H1 (cell line): Measurements from ENCODE around the gene TBRG4. TPM values are rescaled to one million over a fixed set of nuclear protein-coding genes. Genes with fewer than 3 reads are reported as not detected.

Experiments
- CTCF ChIA-PET: fragments of 300-600 bp; sonication (Branson Sonifier 250); formaldehyde crosslinking; loops from one replicate; lab custom pipeline; 2021; ENCODE audit not compliant: partially characterized antibody; lab: Charles Lee
- POLR2A ChIA-PET: fragments of 300-600 bp; sonication (Branson Sonifier 250); formaldehyde crosslinking; loops from one replicate; lab custom pipeline; 2021; ENCODE audit warnings: inconsistent platforms; ENCODE audit not compliant: partially characterized antibody; lab: Charles Lee
- DNase-seq, 2 experiments: peaks; one replicate each; pipeline versions ENCODE4 v3.0.0 to v3.0.0-alpha.2; 2010 to 2022; ENCODE audit warnings: low spot score in 2 of 2, low read depth in 1 of 2, mixed read lengths in 1 of 2
- FAIRE-seq: peaks from 2 replicates; lab custom pipeline; 2011; peaks lifted over from hg19 to GRCh38; lab: Jason Lieb, UNC
- H2AFZ ChIP-seq: 2 replicates; pipeline ENCODE4 v1.8.1; 2012; ENCODE audit warnings: low read length, inconsistent platforms
- H2AK5ac ChIP-seq: 2 replicates; pipeline ENCODE4 v1.6.1; 2013; ENCODE audit warnings: low read depth, low read length
- H2BK120ac ChIP-seq: replicated peaks from 2 replicates; pipeline ENCODE3; 2013; ENCODE audit warnings: low read depth, low read length, inconsistent platforms
- H2BK12ac ChIP-seq: 2 replicates; pipeline ENCODE4 v1.6.1; 2013; ENCODE audit warnings: low read depth, low read length
- H2BK15ac ChIP-seq: 2 replicates; pipeline ENCODE4 v1.6.1; 2013; ENCODE audit warnings: low read length
- H2BK20ac ChIP-seq: 2 replicates; pipeline ENCODE4 v1.6.1; 2013; ENCODE audit warnings: low read length
- H2BK5ac ChIP-seq: 2 replicates; pipeline ENCODE4 v1.6.1; 2013; ENCODE audit warnings: low read depth, low read length
- H3K14ac ChIP-seq: 2 replicates; pipeline ENCODE4 v1.6.1; 2013; ENCODE audit warnings: inconsistent platforms; ENCODE audit not compliant: insufficient read length
- H3K18ac ChIP-seq: 2 replicates; pipeline ENCODE4 v1.6.1; 2013; ENCODE audit warnings: low read length; ENCODE audit errors: extremely low read depth
- H3K23ac ChIP-seq: 2 replicates; pipeline ENCODE4 v1.6.1; 2013; ENCODE audit warnings: inconsistent platforms; ENCODE audit not compliant: insufficient read length
- H3K23me2 ChIP-seq: 2 replicates; pipeline ENCODE4 v1.6.1; 2013; ENCODE audit warnings: low read depth, low read length
- H3K27ac ChIP-seq: 2 replicates; pipeline ENCODE4 v1.6.1; 2011; ENCODE audit warnings: low read depth, low read length, inconsistent platforms
- H3K27me3 ChIP-seq, 4 experiments: replicated peaks in 1 of 4; 1 replicate in 1 of 4; 2 replicates in 3 of 4; pipeline versions ENCODE4 v1.6.1 to v1.8.1; 2011 to 2013; ENCODE audit warnings: low read length in 3 of 4, mild to moderate bottlenecking in 3 of 4, inconsistent platforms in 2 of 4, mixed read lengths in 2 of 4, moderate library complexity in 1 of 4; ENCODE audit not compliant: control insufficient read depth in 3 of 4, insufficient read depth in 3 of 4; ENCODE audit errors: extremely low read depth in 1 of 4
- H3K36me3 ChIP-seq, 4 experiments: 2 replicates each; pipeline versions ENCODE4 v1.6.1 to v1.8.1; 2011 to 2013; ENCODE audit warnings: mild to moderate bottlenecking in 4 of 4, low read length in 3 of 4, moderate library complexity in 2 of 4, control low read depth in 1 of 4, inconsistent platforms in 1 of 4; ENCODE audit not compliant: insufficient read depth in 4 of 4, control insufficient read depth in 2 of 4
- H3K4ac ChIP-seq: replicated peaks from 2 replicates; pipeline ENCODE3; 2013; ENCODE audit warnings: low read length, low read depth, mixed read lengths, inconsistent platforms; ENCODE audit not compliant: insufficient read length
- H3K4me1 ChIP-seq, 4 experiments: replicated peaks in 1 of 4; 1 replicate in 1 of 4; 2 replicates in 3 of 4; pipeline versions ENCODE4 v1.6.1 to v1.8.1; 2011 to 2013; ENCODE audit warnings: low read length in 3 of 4, inconsistent platforms in 2 of 4, mixed read lengths in 1 of 4; ENCODE audit not compliant: insufficient read depth in 4 of 4, control insufficient read depth in 3 of 4
- H3K4me2 ChIP-seq, 2 experiments: 2 replicates each; pipeline versions ENCODE4 v1.6.1 to v1.8.1; 2011 to 2013; ENCODE audit warnings: low read depth in 2 of 2, low read length in 2 of 2, control low read depth in 1 of 2, inconsistent platforms in 1 of 2, mild to moderate bottlenecking in 1 of 2; ENCODE audit not compliant: insufficient read depth in 1 of 2
- H3K4me3 ChIP-seq, 4 experiments: fragments of 200-600, 300-600 bp in 1 of 4; sonication (generic), shearing (Covaris generic), sonication (Bioruptor Twin) in 1 of 4; 2 replicates each; pipeline versions ENCODE4 v1.5.1 to v1.8.1; 2011 to 2016; ENCODE audit warnings: low read length in 4 of 4, low read depth in 3 of 4, control low read depth in 2 of 4, inconsistent platforms in 2 of 4, mild to moderate bottlenecking in 2 of 4, mixed read lengths in 1 of 4, moderate library complexity in 1 of 4; ENCODE audit not compliant: insufficient read depth in 2 of 4; ENCODE audit errors: extremely low read depth in 1 of 4
- H3K56ac ChIP-seq: replicated peaks from 2 replicates; pipeline ENCODE3; 2013; ENCODE audit warnings: low read depth, mild to moderate bottlenecking, mixed read lengths, low read length, inconsistent platforms; ENCODE audit not compliant: insufficient read length
- H3K79me1 ChIP-seq: 2 replicates; pipeline ENCODE4 v1.6.1; 2013; ENCODE audit warnings: low read depth, low read length, control low read depth
- H3K79me2 ChIP-seq, 2 experiments: 2 replicates each; pipeline versions ENCODE4 v1.6.1 to v1.8.1; 2012 to 2013; ENCODE audit warnings: low read length in 2 of 2, mild to moderate bottlenecking in 2 of 2, inconsistent platforms in 1 of 2; ENCODE audit not compliant: insufficient read depth in 2 of 2, control insufficient read depth in 1 of 2
- H3K9ac ChIP-seq, 4 experiments: replicated peaks in 1 of 4; 1 replicate in 1 of 4; 2 replicates in 3 of 4; pipeline versions ENCODE4 v1.6.1 to v1.8.1; 2011 to 2013; ENCODE audit warnings: low read depth in 3 of 4, low read length in 3 of 4, control low read depth in 2 of 4, mild to moderate bottlenecking in 2 of 4, moderate library complexity in 2 of 4, inconsistent platforms in 1 of 4; ENCODE audit errors: extremely low read depth in 1 of 4
- H3K9me3 ChIP-seq, 2 experiments: 2 replicates each; pipeline versions ENCODE4 v1.6.1 to v1.8.1; 2012 to 2013; ENCODE audit warnings: mild to moderate bottlenecking in 2 of 2, moderate library complexity in 2 of 2, control low read depth in 1 of 2, inconsistent platforms in 1 of 2, low read depth in 1 of 2, low read length in 1 of 2, mixed read lengths in 1 of 2; ENCODE audit not compliant: insufficient read depth in 2 of 2
- H4K20me1 ChIP-seq, 2 experiments: replicated peaks in 1 of 2; 2 replicates each; pipeline versions ENCODE3 to v1.8.1; 2011 to 2013; ENCODE audit warnings: inconsistent platforms in 2 of 2, low read length in 2 of 2, mild to moderate bottlenecking in 1 of 2; ENCODE audit not compliant: insufficient read depth in 2 of 2, control insufficient read depth in 1 of 2
- H4K5ac ChIP-seq: 2 replicates; pipeline ENCODE4 v1.6.1; 2013; ENCODE audit warnings: low read length, low read depth, mixed read lengths, inconsistent platforms; ENCODE audit not compliant: insufficient read length
- H4K8ac ChIP-seq: 2 replicates; pipeline ENCODE4 v1.8.0; 2013; ENCODE audit warnings: mild to moderate bottlenecking, moderate library complexity, low read length, inconsistent platforms; ENCODE audit not compliant: insufficient read depth; ENCODE audit errors: extremely low read depth
- H4K91ac ChIP-seq: replicated peaks from 2 replicates; pipeline ENCODE3; 2013; ENCODE audit warnings: low read length, mixed read lengths, inconsistent platforms; ENCODE audit not compliant: insufficient read length
- ATF2 ChIP-seq: IDR thresholded peaks from 2 replicates; pipeline ENCODE4 v1.6.1; 2012; ENCODE audit warnings: low read length, inconsistent platforms
- NANOG ChIP-seq: IDR thresholded peaks from 2 replicates; pipeline ENCODE4 v1.6.1; 2011; ENCODE audit warnings: low read length, low read depth, mild to moderate bottlenecking, inconsistent platforms; ENCODE audit not compliant: insufficient read depth, poor library complexity, severe bottlenecking
- POLR2A ChIP-seq, 2 experiments: IDR thresholded peaks; 1 replicate in 1 of 2; 2 replicates in 1 of 2; pipeline ENCODE4 v1.6.1; 2011; ENCODE audit warnings: low read depth in 2 of 2, low read length in 2 of 2, mild to moderate bottlenecking in 2 of 2; ENCODE audit errors: control extremely low read depth in 1 of 2
- RBBP5 ChIP-seq: IDR thresholded peaks from 2 replicates; pipeline ENCODE4 v1.7.1; 2012; ENCODE audit warnings: low read depth, mild to moderate bottlenecking, inconsistent platforms, low read length, moderate library complexity, borderline replicate concordance
- RNF2 ChIP-seq: fragments of 200-900, 300-1000 bp; sonication (generic); IDR thresholded peaks from 2 replicates; pipeline ENCODE4 v1.7.1; 2016; ENCODE audit warnings: borderline replicate concordance, low read depth, mild to moderate bottlenecking, antibody characterized with exemption, low read length; ENCODE audit not compliant: poor library complexity, severe bottlenecking; ENCODE audit errors: missing control alignments
- RXRA ChIP-seq: IDR thresholded peaks from 2 replicates; pipeline ENCODE4 v1.6.1; 2011; ENCODE audit warnings: low read depth, mild to moderate bottlenecking, low read length, moderate library complexity; ENCODE audit not compliant: insufficient read depth
- SIN3A ChIP-seq, 2 experiments: IDR thresholded peaks in 1 of 2; conservative IDR thresholded peaks in 1 of 2; 2 replicates each; pipeline ENCODE4 v1.6.1; 2011 to 2012; ENCODE audit warnings: low read length in 2 of 2, improper control_type of control experiment in 1 of 2, low read depth in 1 of 2, mild to moderate bottlenecking in 1 of 2
- SUZ12 ChIP-seq: fragments of 200-600 bp; sonication (generic); IDR thresholded peaks from 2 replicates; pipeline ENCODE4 v1.6.1; 2012; ENCODE audit warnings: mild to moderate bottlenecking, inconsistent platforms, low read length, moderate library complexity, mixed read lengths
- TEAD4 ChIP-seq: IDR thresholded peaks from 2 replicates; pipeline ENCODE4 v1.6.1; 2012; ENCODE audit warnings: low read depth, low read length, inconsistent platforms, mixed read lengths
- USF2 ChIP-seq: IDR thresholded peaks from 2 replicates; pipeline ENCODE4 v1.6.1; 2011; ENCODE audit warnings: low read length, improper control_type of control experiment
- WGBS, 2 experiments: shearing (Covaris generic) in 1 of 2; methylation state at CpG; one replicate each; pipeline versions ENCODE4 v1.1.6 to v1.1.7; 2013 to 2015; ENCODE audit warnings: low lambda C conversion rate in 2 of 2, mixed read lengths in 2 of 2, inconsistent platforms in 1 of 2, low coverage in 1 of 2, missing lambda C conversion rate in 1 of 2; ENCODE audit not compliant: insufficient replicate concordance in 2 of 2, insufficient coverage in 1 of 2, insufficient read length in 1 of 2; ENCODE audit errors: extremely low coverage in 1 of 2, missing lambda C conversion rate in 1 of 2; 5-methylcytosine and 5-hydroxymethylcytosine counted together
- polyA plus RNA-seq, 7 experiments: library from polyadenylated mRNA; depleted of rRNA in 3 of 7; stranded (reverse) in 5 of 7; unstranded in 2 of 7; fragments of >200 nt in 5 of 7; fragments of 200-250 nt in 2 of 7; gene quantifications; 1 replicate in 5 of 7; 2 replicates in 1 of 7; 4 replicates in 1 of 7; pipeline versions ENCODE4 v1.2.1 to v1.2.3, GENCODE V29; 2011 to 2013; ENCODE audit warnings: missing spikeins in 2 of 7, mixed read lengths in 2 of 7
- total RNA-seq: library from RNA; stranded (reverse); fragmentation: NEBNext Ultra II Directional; extraction: Animal tissue kit (Norgen Biotek cat#: 25700); gene quantifications from 2 replicates; pipeline ENCODE4 v1.2.1, GENCODE V29; 2021

The TBRG4 gene
- total and polyA plus RNA-seq, 2 of the 8 experiments (the other 6 are each of a cell fraction or from before 2014, with no cell fraction given): 110 to 137 TPM

- ChIA-PET CTCF (interaction anchor here (0.5 to 5.5 kb wide), 4 partner anchors 9 to 281 kb away, joined by 3 to 39 read pairs (median 5); partner anchors contain the start of gene MYO1G), POLR2A (interaction anchor here (1.5 kb wide), 1 partner anchor 10 kb away, joined by 4 read pairs; no protein-coding TSS in a partner anchor)
- Histone ChIP-seq H4K5ac (no peak overlapping the region), H2BK12ac (no peak overlapping the region), H4K8ac (no peak overlapping the region), H2AFZ (no peak overlapping the region), H3K36me3 (no peaks in the 10 kb centered on the region), H4K20me1 (no peaks in the 10 kb centered on the region), H3K27ac (no peak overlapping the region), H3K79me2 (no peaks in the 10 kb centered on the region), H3K4me3 (no peak overlapping the region), H2BK5ac (no peak overlapping the region), H2AK5ac (no peak overlapping the region), H3K4me2 (no peak overlapping the region), H3K4me1 (peaks cover 0 to 13% (median 10%) of the 10 kb centered on the region in 4 experiments; a peak in 6 of 7 replicates), H3K18ac (no peak overlapping the region), H3K23me2 (no peaks in the 10 kb centered on the region), H3K9me3 (no peaks in the 10 kb centered on the region), H3K14ac (no peak overlapping the region), H3K79me1 (no peaks in the 10 kb centered on the region), H3K9ac (no peak overlapping the region), H3K4ac (no peak overlapping the region), H3K56ac (no peak overlapping the region), H3K27me3 (no peaks in the 10 kb centered on the region), H2BK20ac (no peak overlapping the region), H2BK15ac (no peak overlapping the region), H3K23ac (no peak overlapping the region), H4K91ac (no peak overlapping the region), H2BK120ac (no peak overlapping the region)
- no peak for FAIRE-seq
- no peak for DNase-seq
- 90% methylated on average over 6 of the region's 6 CpGs; no CpG with 5 or more reads in 1 of the 2 experiments for WGBS, 2 experiments
- no peak for TF ChIP-seq ATF2
- no peak for TF ChIP-seq USF2
- no peak for TF ChIP-seq NANOG
- TF ChIP-seq POLR2A (IDR thresholded peaks at IDR 0.05; ENCODE audit: control extremely low read depth in 1 of 2, low read depth in 2 of 2, low read length in 2 of 2): no peak
- no peak for TF ChIP-seq SIN3A (conservative IDR thresholded peaks at IDR 0.05 in 1 of 2, IDR thresholded peaks at IDR 0.05 in 1 of 2; ENCODE audit: low read depth in 1 of 2, low read length in 2 of 2)
- no peak for TF ChIP-seq RNF2
- no peak for TF ChIP-seq RXRA
- no peak for TF ChIP-seq SUZ12
- no peak for TF ChIP-seq TEAD4
- no peak for TF ChIP-seq RBBP5
These were observed 15.4 kb upstream of the TBRG4 start for GRCh38 chr7:45126920-45127319.
